TTC549 (cell line): ENCODE results near the gene LIPJ.
A peak's percentile ranks its signal among the peaks of the same experiment; 100 is the strongest.

Experiments
- FAIRE-seq: peaks from 2 replicates; lab custom pipeline; 2012; peaks lifted over from hg19 to GRCh38; lab: Jason Lieb, UNC

The LIPJ gene

DNA sequence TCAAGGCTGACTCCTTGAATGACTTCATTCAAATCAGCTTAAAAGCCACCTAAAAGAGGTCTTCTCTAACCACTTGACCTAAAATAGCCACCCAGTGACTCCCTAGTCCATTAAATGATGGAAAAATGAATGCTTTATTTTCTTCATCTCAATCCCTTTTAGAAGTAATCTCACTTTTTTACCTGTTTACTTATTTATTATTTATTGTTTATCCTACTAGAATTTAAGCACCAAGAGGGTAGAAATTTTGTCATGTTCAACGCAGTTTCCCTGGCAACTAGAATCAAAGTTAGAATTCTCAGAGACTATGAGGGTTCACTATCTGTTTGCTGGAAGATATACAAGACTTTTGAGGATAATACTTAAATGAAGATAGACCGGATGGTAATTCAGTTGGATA is at the start of gene LIPJ:
Gene LIPJ, plus strand, starts transcription at position 301 of the 400 bp plus-strand sequence. CDS start 3,926 bp downstream, outside the sequence.
- FAIRE-seq: no peak

DNA sequence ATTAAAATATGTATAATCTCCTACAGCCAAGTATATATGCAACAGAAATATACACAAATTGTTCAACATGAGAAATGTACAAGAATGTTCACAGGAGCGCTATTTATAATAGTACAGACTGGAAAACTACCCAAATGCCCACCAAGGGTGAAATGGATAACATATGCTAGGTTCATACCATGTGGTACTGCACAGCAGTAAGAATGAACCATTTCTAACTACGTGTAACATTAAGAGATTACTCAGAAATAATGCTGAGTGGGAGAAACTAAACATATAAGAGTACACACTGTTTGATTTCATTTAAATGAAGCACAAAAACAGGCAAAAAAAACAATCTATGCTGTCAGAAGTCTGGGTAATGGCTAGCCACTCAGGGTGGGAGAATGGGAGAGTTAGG is 49.2 kb upstream of the LIPJ start:
- no peak for FAIRE-seq

GRCh38 chr10:88538048-88538447 is 48.5 kb upstream of the LIPJ start:
- no peak for FAIRE-seq

DNA sequence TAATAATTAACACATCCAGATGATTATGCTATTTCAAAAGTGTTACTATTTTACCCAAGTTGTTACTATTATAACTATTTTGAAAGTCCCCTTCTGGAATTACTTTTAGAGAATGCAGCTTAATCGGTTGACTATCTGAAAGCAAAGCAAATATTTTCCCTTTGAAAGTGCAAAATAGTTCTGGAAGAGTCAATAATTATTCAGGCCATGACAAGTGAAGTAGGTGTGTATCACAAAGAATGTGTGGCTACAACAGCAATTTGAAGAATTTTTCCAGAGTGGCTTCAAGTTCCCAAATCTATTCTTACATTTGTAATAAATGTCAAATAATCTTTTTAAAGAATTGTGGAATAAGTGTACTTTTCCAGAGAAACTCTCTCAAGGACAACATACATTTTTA is 46.2 kb upstream of the LIPJ start:
- no peak for FAIRE-seq

DNA sequence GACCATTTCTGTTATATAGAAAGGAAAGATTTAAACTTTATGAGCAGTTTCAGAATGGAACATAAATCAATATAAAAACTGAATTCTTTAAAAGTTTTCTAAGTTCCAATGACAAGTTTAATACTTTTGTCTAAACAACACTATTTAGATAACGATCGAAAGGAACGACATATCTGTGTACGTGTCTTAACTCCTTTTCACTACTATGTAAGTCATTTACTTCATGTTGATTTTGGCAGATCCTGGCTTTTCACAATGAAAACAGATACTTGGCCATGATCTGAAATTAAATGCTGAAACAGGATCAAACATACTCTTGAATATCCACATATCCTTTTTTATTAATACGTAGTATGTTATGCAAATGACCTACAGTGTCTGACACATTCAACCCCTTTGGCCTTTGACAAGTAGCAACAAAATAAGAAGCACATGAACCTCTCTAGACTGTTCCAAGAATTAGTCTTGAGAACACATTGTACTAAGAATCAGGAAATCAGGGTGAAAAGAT is 45.4 kb upstream of the LIPJ start:
- FAIRE-seq: no peak

DNA sequence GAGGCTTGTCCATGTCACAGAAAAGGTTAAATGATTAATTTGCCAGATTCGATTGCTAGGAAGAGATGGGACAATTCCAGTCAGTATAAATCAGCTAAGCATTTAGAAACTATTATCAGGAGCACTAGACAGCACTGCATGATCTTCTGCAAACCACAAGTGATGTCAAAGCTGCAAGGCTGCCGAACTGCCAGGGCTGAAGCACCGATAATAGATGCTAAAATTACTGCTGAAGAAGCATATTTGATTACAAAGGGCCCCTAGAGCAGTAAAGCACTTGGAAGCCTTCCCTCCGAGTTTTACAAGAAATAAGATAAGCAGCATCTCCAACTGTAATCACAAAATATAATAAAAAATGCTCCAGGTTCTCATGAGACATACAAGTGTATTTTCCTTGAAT is 44.0 kb upstream of the LIPJ start:
- no peak for FAIRE-seq

DNA sequence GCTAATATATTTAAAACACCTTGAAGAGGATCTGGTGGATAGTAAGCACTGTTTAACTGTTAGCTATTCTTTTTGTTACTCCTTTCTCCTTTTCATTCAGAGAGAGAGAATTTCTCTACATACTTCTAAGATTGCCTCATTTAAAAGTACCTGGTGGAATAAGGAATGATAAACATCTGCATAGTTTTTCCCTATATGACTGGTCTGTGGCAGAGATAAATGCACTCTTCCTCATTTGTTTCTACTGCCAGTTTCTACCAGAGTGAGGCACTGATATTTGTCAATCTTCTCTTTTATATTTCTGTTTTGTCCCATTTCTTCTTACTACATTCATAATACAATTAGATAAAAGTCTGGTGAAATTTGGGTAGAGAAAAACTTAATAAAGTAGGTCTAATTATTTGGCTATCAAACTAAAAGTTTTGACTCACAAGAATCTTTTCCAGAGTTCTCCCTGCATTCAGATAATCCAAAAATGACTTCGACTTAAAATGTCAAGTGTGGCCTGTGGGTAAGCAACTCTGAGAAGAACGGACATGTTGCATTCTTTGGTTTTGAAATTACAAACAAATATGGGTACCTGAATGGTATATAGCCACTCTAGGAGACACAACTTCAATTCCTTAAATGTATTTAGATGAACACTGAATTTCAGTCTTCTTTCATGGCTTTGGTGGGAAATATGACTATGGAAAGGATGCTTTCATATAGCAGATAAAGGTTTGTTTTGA is 42.3 kb upstream of the LIPJ start:
- no peak for FAIRE-seq

GRCh38 chr10:88545359-88545758 is 41.2 kb upstream of the LIPJ start:
- FAIRE-seq: no peak

DNA sequence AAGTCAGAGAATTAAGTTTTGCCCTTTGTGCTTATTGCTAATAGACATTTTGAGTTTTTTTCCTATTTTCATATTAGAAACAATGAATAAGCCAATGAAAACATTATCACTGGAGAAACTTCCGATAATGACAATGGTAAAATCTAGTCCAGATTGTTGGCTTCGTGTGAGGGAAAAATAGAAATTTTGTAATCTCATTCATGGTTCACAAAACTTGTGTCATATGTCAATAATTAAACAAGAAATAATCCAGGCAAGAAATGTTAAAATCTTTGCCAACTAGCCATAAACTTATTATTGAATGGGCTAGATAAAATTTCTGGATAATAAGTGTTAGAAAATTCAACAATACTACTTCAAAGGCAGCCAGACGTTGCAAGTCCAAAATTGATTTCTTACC is 40.1 kb upstream of the LIPJ start:
- no peak for FAIRE-seq

GRCh38 chr10:88551246-88551645 is 35.3 kb upstream of the LIPJ start:
- no peak for FAIRE-seq

- FAIRE-seq: peak; percentile 43
These were observed 33.3 kb upstream of the LIPJ start for GRCh38 chr10:88553116-88553752.

DNA sequence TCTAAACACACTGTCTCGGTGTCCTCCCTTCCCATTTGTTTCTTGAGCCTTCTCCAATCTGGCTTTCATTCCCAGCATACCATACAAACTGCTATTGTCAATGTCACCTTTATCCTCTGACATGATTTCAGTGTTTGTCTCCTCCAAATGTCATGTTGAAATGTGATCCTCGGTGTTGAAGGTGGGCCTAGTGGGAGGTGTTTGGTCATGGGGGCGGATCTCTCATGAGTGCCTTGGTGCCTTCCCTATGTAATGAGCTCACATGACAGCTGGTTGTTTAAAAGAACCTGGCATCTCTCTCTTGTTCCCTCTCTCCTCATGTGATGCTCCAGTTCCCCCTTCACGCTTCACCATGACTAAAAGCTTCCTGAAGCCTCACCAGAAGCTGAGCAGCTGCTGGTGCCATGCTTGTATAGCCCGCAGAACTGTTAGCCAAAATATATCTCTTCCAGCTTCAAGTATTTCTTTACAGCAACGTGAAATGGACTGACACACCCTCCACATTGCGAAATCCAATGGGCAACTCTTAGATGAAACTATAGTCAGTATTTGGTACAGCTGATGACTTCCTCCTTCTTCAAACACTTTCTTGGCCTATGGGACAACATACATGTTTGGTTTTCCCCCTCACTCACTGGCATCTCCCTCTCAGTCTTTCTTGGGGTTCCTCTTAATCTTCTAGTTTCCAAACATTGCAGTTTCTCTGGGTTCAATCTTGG is 31.2 kb upstream of the LIPJ start:
- FAIRE-seq: no peak

DNA sequence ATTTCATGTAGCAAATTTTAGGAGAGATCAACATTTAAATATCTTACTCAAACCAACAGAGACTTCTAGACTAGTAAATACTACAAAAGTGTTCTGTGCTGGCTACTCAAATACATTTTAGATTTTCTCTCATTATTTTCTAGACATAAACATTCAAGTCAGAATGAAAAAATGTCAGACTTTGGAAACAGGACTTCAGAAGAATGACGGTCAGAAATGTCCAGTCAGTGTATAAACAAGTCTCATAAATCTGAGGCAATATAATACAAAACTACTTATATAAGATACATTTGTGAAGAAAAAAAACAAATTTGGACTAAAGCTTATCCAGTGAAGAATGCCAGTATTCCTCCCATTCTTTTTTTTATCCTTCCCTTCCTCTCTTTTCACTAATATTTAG is 29.3 kb upstream of the LIPJ start:
- no peak for FAIRE-seq

DNA sequence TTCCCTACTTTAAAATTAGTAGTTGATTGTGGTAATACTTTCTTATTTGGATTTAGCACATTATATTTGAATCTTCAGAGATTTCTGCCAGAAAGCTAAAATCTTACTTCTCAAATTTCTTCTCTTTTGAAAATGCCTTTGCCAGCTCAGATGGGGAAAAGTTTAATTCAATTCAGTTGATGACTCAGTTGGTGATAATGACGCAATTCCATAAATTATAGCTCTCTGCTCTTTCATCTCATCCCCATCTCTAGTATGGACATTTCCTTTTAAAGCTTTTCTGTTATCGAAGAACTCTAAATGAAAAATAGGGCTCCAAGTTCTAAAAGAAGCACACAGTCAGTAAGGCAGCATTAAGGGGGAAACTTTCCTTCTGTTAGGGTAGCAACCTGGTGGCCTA is 28.9 kb upstream of the LIPJ start:
- no peak for FAIRE-seq

DNA sequence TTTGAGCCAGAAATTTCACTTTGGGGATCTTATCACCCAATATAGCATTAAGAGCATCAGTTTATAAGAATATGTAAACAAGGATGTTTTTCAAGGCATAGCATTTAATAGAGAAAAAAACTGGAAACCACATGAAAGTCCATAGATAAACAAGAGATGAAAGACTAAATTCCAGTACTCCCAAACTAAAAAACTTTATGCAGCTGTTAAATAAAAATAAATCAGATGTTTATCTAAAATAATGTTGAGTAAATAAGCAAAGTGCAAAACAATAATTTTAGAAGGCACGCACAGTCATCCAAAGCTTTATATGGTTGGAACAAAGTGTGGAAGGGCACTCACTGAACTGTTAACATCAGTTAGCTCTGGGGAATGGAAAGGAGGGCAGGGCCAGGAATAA is 24.4 kb upstream of the LIPJ start:
- no peak for FAIRE-seq

GRCh38 chr10:88565072-88565471 is 21.5 kb upstream of the LIPJ start:
- peak; percentile 56 for FAIRE-seq

- no peak for FAIRE-seq
These were observed 4.2 kb upstream of the LIPJ start for GRCh38 chr10:88582411-88582805.

GRCh38 chr10:88582806-88583583 is 3.6 kb upstream of the LIPJ start, which contains the start of gene RNLS:
Gene RNLS (minus strand): TSS chr10:88583318.
- no peak for FAIRE-seq

DNA sequence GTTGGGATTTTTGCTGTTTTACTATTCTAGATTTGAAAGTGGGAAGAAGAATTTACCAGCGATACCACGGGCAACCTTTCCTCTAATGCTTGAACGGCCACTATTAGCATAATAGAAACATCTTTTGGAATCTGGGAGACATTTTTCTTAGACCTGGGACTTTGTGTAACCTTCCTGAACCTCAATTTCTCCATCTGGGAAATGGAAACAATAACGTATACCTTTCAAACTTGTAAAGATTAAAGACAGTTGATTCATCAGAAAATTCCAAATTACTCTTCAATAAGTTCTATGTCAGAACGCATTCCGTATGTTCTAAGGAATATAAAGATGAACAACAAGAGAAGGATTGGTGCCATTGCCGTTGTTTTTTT is 3.0 kb upstream of the LIPJ start:
- no peak for FAIRE-seq

- no peak for FAIRE-seq
These were observed 5.8 kb downstream of the LIPJ start for GRCh38 chr10:88592381-88592780.

- no peak for FAIRE-seq
These were observed 6.3 kb downstream of the LIPJ start for GRCh38 chr10:88592906-88593305.

DNA sequence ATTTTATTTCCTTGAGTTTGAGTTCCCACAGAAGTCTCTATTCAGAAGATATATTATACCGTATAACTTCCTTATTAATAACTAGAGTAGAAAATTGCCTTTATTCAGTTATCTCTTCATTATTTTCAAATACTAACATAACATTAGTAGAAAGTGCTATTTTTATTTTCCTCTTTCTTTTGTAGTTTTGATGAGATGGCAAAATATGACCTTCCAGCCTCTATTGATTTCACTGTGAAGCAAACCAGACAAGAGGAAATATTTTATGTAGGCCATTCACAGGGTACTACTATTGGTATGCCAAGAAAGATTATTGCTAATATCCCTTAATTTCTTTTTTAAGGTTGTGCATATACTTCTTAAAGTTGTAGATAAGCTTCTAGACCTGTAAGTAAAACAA is 7.9 kb downstream of the LIPJ start:
- FAIRE-seq: no peak

DNA sequence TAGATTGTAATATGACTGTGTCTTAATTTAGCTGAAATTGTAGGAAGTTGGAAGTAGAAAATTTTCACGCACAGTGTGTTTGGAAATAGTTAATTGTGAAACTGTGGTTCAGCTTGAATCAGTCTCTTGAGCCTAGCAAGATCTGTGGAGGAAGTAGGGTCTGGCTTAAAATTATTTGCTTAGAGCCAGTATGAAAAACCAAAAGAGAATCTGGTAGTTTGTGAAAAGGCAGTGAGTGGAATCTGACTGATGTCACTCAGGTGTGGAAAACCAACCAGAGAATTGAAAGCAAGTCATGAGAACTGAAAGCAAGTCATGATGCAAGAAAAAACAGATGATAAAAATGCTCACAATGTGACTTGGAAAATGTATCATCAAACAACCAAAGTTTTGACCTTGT is 11.5 kb downstream of the LIPJ start:
- FAIRE-seq: no peak
